ENCODE measurements around the gene DCUN1D1. TPM values are rescaled to one million over a fixed set of nuclear protein-coding genes. Genes with fewer than 3 reads are reported as not detected.

DCUN1D1 gene
- total RNA-seq, 1 experiment from 2014 or later: 71.7 TPM

DNA sequence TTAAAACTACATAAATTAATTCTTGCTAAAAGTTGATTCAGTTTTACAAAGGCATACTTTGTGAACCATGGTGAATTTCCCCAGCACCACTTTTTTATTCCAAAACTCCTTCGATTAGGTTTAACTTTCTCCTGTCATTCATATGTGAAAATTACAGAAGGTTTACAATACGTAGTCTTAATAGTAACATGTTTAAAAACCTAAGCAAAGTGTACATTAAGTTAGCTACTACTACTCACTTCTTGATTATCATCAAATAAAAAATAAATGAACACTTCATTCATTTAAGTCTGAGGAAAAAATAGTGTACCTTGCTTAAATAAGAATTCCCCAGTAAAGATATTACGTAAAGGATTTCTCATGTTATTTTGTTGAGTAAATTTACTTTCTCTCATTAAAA is 38.6 kb downstream of the DCUN1D1 start:
- no peak overlapping the region for H3K18ac ChIP-seq (ENCODE audit: insufficient read length, low read depth, low read length)
- no peak overlapping the region for H3K4me2 ChIP-seq (ENCODE audit: insufficient read depth, insufficient read length, low read length)
- no peak overlapping the region for H4K5ac ChIP-seq (ENCODE audit: insufficient read length, low read depth, low read length)
- H3K27me3 ChIP-seq (ENCODE audit: insufficient read depth, low read length): no peaks in the 10 kb centered on the region
- Mint-ChIP-seq H3K9me3 (no peaks in the 10 kb centered on the region), H3K4me1 (peaks cover 38 to 44% of the 10 kb centered on the region in 2 experiments), H3K36me3 (ENCODE audit: insufficient read depth in 1 of 3, low read depth in 3 of 3) (peaks cover 16 to 24% (median 23%) of the 10 kb centered on the region in 3 experiments; a peak in 6 of 7 replicates), H3K4me3 (no peak overlapping the region), H3K27me3 (ENCODE audit: low read depth) (no peaks in the 10 kb centered on the region), H3K27ac (no peak overlapping the region)
- no peak overlapping the region for H2AFZ ChIP-seq (ENCODE audit: low read length)
- H3K56ac ChIP-seq (ENCODE audit: insufficient read length, low read depth, low read length): no peak overlapping the region
- no peak overlapping the region for H2BK5ac ChIP-seq (ENCODE audit: insufficient read length, low read length)
- H3K4me1 ChIP-seq (ENCODE audit: insufficient read depth, low read length): no peaks in the 10 kb centered on the region; the same call in 1 of the 2 replicates
- no peak overlapping the region for H3K23ac ChIP-seq (ENCODE audit: insufficient read length, low read depth, low read length)
- DNase-seq: no peak
- no peaks in the 10 kb centered on the region for H4K20me1 ChIP-seq (ENCODE audit: control insufficient read depth, insufficient read depth, insufficient read length)
- H4K8ac ChIP-seq (replicated peaks; ENCODE audit: insufficient read length, low read depth, low read length): no peak overlapping the region
- no peaks in the 10 kb centered on the region for H3K79me2 ChIP-seq (ENCODE audit: insufficient read depth, low read length)
- no peak overlapping the region for H3T11ph ChIP-seq (ENCODE audit: low read length)
- no CpG with 5 or more reads among the region's 3 CpGs for WGBS (ENCODE audit: extremely low coverage, insufficient read length, low lambda C conversion rate)
- TF ChIP-seq, protein P1, sequence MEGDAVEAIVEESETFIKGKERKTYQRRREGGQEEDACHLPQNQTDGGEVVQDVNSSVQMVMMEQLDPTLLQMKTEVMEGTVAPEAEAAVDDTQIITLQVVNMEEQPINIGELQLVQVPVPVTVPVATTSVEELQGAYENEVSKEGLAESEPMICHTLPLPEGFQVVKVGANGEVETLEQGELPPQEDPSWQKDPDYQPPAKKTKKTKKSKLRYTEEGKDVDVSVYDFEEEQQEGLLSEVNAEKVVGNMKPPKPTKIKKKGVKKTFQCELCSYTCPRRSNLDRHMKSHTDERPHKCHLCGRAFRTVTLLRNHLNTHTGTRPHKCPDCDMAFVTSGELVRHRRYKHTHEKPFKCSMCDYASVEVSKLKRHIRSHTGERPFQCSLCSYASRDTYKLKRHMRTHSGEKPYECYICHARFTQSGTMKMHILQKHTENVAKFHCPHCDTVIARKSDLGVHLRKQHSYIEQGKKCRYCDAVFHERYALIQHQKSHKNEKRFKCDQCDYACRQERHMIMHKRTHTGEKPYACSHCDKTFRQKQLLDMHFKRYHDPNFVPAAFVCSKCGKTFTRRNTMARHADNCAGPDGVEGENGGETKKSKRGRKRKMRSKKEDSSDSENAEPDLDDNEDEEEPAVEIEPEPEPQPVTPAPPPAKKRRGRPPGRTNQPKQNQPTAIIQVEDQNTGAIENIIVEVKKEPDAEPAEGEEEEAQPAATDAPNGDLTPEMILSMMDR (conservative IDR thresholded peaks at IDR 0.05): no peak
- no peak overlapping the region for H2BK120ac ChIP-seq (ENCODE audit: low read depth, low read length, poor library complexity, severe bottlenecking)
- H3K14ac ChIP-seq (ENCODE audit: insufficient read depth, low read length): no peak overlapping the region
- H2BK20ac ChIP-seq (ENCODE audit: low read depth, low read length, poor library complexity, severe bottlenecking): no peak overlapping the region
- no peak overlapping the region for H3K4ac ChIP-seq (ENCODE audit: low read depth, low read length)
- H3K9ac ChIP-seq (ENCODE audit: extremely low read depth, insufficient read length, low read length): no peak overlapping the region
- H2BK15ac ChIP-seq (ENCODE audit: low read depth, low read length): no peak overlapping the region
- H2AK5ac ChIP-seq (ENCODE audit: insufficient read length, low read length): no peak overlapping the region
- H3K9me3 ChIP-seq (ENCODE audit: control insufficient read depth, low read depth, low read length): no peaks in the 10 kb centered on the region
- H3K23me2 ChIP-seq (ENCODE audit: insufficient read length, low read depth, low read length, poor library complexity, severe bottlenecking): no peaks in the 10 kb centered on the region
- no peak overlapping the region for H2BK12ac ChIP-seq (ENCODE audit: insufficient read length, low read depth, low read length)
- no peak overlapping the region for H3K27ac ChIP-seq (ENCODE audit: insufficient read length, low read depth, low read length)
- H4K91ac ChIP-seq (ENCODE audit: insufficient read length, low read depth, low read length): no peak overlapping the region
- no peaks in the 10 kb centered on the region for H3K79me1 ChIP-seq (ENCODE audit: insufficient read depth, low read depth, low read length, poor library complexity, severe bottlenecking)
